SK-N-SH (cell line): ENCODE measurements around the gene MYO3A. TPM values are rescaled to one million over a fixed set of nuclear protein-coding genes. Genes with fewer than 3 reads are reported as not detected.

ENCODE experiments used
- CTCF ChIA-PET: fragments of 300-600, 350-600 bp; formaldehyde crosslinking; extraction: SDS; loops from one replicate; lab custom pipeline; 2021; lab: Yijun Ruan, JAX
- POLR2A ChIA-PET: fragments of 350-600 bp; sonication (Branson Sonifier 250); formaldehyde crosslinking; extraction: SDS; loops from one replicate; lab custom pipeline; 2020; ENCODE audit warnings: antibody characterized with exemption, inconsistent platforms; lab: Yijun Ruan, JAX
- DNase-seq: peaks from one replicate; pipeline ENCODE4 v3.0.0; 2012
- H2AFZ ChIP-seq: fragments of 200-600 bp; sonication (generic); 2 replicates; pipeline ENCODE4 v1.8.1; 2016; ENCODE audit warnings: antibody characterized with exemption, mild to moderate bottlenecking, low read depth
- H3F3A ChIP-seq: fragments of 200-600 bp; sonication (generic); replicated peaks from 2 replicates; pipeline ENCODE3; 2016; ENCODE audit warnings: antibody characterized with exemption, mild to moderate bottlenecking; ENCODE audit not compliant: insufficient read depth
- H3K27ac ChIP-seq, 2 experiments: fragments of 200-500 bp in 1 of 2; fragments of 200-600 bp in 1 of 2; sonication (Bioruptor generic) in 1 of 2; sonication (generic), shearing (Covaris generic) in 1 of 2; 2 replicates each; pipeline versions ENCODE4 v1.5.1 to v1.6.1; 2014 to 2016; ENCODE audit warnings: low read depth in 2 of 2, inconsistent platforms in 1 of 2, low read length in 1 of 2, mild to moderate bottlenecking in 1 of 2, mixed read lengths in 1 of 2
- H3K27me3 ChIP-seq: fragments of 200-600 bp; sonication (generic), shearing (Covaris generic); 2 replicates; pipeline ENCODE4 v1.6.1; 2016; ENCODE audit warnings: mixed run types; ENCODE audit not compliant: insufficient read depth
- H3K36me3 ChIP-seq, 2 experiments: fragments of 200-500 bp in 1 of 2; fragments of 200-600 bp in 1 of 2; sonication (Bioruptor generic) in 1 of 2; sonication (generic) in 1 of 2; replicated peaks in 1 of 2; 2 replicates each; pipeline versions ENCODE3 to v1.5.1; 2014 to 2016; ENCODE audit warnings: low read length in 1 of 2, mild to moderate bottlenecking in 1 of 2; ENCODE audit not compliant: insufficient read depth in 2 of 2, control insufficient read depth in 1 of 2
- H3K4me1 ChIP-seq, 2 experiments: fragments of 200-500 bp in 1 of 2; fragments of 200-600 bp in 1 of 2; sonication (Bioruptor generic) in 1 of 2; sonication (generic), shearing (Covaris generic) in 1 of 2; 2 replicates each; pipeline versions ENCODE4 v1.5.1 to v1.6.1; 2014 to 2016; ENCODE audit warnings: low read depth in 1 of 2, low read length in 1 of 2, mixed run types in 1 of 2; ENCODE audit not compliant: insufficient read depth in 2 of 2, control insufficient read depth in 1 of 2
- H3K4me2 ChIP-seq: fragments of 200-600 bp; sonication (generic), shearing (Covaris generic); 2 replicates; pipeline ENCODE4 v1.6.1; 2017; ENCODE audit warnings: mixed run types
- H3K4me3 ChIP-seq, 2 experiments: fragments of 200-500 bp in 1 of 2; fragments of 200-600 bp in 1 of 2; sonication (Bioruptor generic) in 1 of 2; sonication (generic), shearing (Covaris generic) in 1 of 2; 2 replicates each; pipeline versions ENCODE4 v1.5.1 to v1.8.1; 2014 to 2016; ENCODE audit warnings: low read depth in 2 of 2, inconsistent platforms in 1 of 2, low read length in 1 of 2, mild to moderate bottlenecking in 1 of 2, mixed read lengths in 1 of 2, moderate library complexity in 1 of 2
- H3K79me2 ChIP-seq: fragments of 200-600 bp; sonication (generic); 2 replicates; pipeline ENCODE4 v1.8.1; 2017; ENCODE audit warnings: mild to moderate bottlenecking; ENCODE audit not compliant: insufficient read depth
- H3K9ac ChIP-seq: fragments of 200-600 bp; sonication (generic); 2 replicates; pipeline ENCODE4 v1.6.1; 2017; ENCODE audit warnings: mixed run types
- H3K9me2 ChIP-seq: fragments of 200-600 bp; sonication (generic); 2 replicates; pipeline ENCODE4 v1.6.1; 2017; ENCODE audit warnings: mixed run types
- H3K9me3 ChIP-seq: fragments of 200-600 bp; sonication (generic); 2 replicates; pipeline ENCODE4 v1.6.1; 2017; ENCODE audit warnings: mixed run types, mild to moderate bottlenecking, moderate library complexity
- H4K20me1 ChIP-seq: fragments of 200-600 bp; sonication (generic); 2 replicates; pipeline ENCODE4 v1.6.1; 2017; ENCODE audit warnings: mild to moderate bottlenecking, mixed run types; ENCODE audit not compliant: insufficient read depth
- EZH2phosphoT487 ChIP-seq: fragments of 200-600 bp; sonication (generic); IDR thresholded peaks from 2 replicates; pipeline ENCODE4 v1.6.1; 2017; ENCODE audit warnings: low read depth, mixed run types, mild to moderate bottlenecking, antibody characterized with exemption, moderate library complexity, borderline replicate concordance
- FOXJ3 ChIP-seq: sonication (generic); formaldehyde crosslinking; IDR thresholded peaks from 2 replicates; pipeline ENCODE4 v1.5.1; 2020; ENCODE audit warnings: mild to moderate bottlenecking, missing genetic modification reagents
- GABPA ChIP-seq: IDR thresholded peaks from 2 replicates; pipeline ENCODE4 v1.4.0; 2012; ENCODE audit warnings: low read depth, mild to moderate bottlenecking
- GATA2 ChIP-seq: sonication (generic); formaldehyde crosslinking; IDR thresholded peaks from 2 replicates; pipeline ENCODE4 v1.5.0; 2020; ENCODE audit warnings: mild to moderate bottlenecking, missing genetic modification reagents
- NRF1 ChIP-seq: IDR thresholded peaks from 2 replicates; pipeline ENCODE4 v1.6.1; 2012; ENCODE audit warnings: low read depth, mild to moderate bottlenecking, low read length
- POLR2AphosphoS5 ChIP-seq: IDR thresholded peaks from 2 replicates; pipeline ENCODE4 v1.6.1; 2012; ENCODE audit warnings: low read depth, low read length
- RAD21 ChIP-seq: IDR thresholded peaks from 2 replicates; pipeline ENCODE4 v1.6.1; 2012; ENCODE audit warnings: mild to moderate bottlenecking, low read length
- RXRA ChIP-seq: IDR thresholded peaks from 2 replicates; pipeline ENCODE4 v1.4.0; 2012; ENCODE audit warnings: low read depth, mild to moderate bottlenecking, borderline replicate concordance
- SIN3A ChIP-seq: IDR thresholded peaks from 2 replicates; pipeline ENCODE4 v1.6.1; 2012; ENCODE audit warnings: low read depth, mild to moderate bottlenecking, low read length, moderate library complexity, borderline replicate concordance
- TCF12 ChIP-seq: IDR thresholded peaks from 2 replicates; pipeline ENCODE4 v1.4.0; 2012
- WGBS: methylation state at CpG from one replicate; pipeline ENCODE4 v1.1.6; 2017; ENCODE audit warnings: low lambda C conversion rate; 5-methylcytosine and 5-hydroxymethylcytosine counted together
- polyA plus RNA-seq, 3 experiments: library from polyadenylated mRNA; depleted of rRNA; stranded (reverse); fragments of >200 nt; gene quantifications; 2 replicates each; pipeline ENCODE4 v1.2.3, GENCODE V29; 2012
- TF ChIP-seq, protein P1 (sequence below): IDR thresholded peaks from 2 replicates; pipeline ENCODE4; 2012
- TF ChIP-seq, protein P2 (sequence below): fragments of 150-350 bp; IDR thresholded peaks from 2 replicates; pipeline ENCODE4 v1.6.1; 2017; ENCODE audit warnings: antibody characterized with exemption, low read length, low read depth, borderline replicate concordance
- TF ChIP-seq, protein P3 (sequence below): IDR thresholded peaks from 2 replicates; pipeline ENCODE4 v1.4.0; 2012; ENCODE audit warnings: low read depth, borderline replicate concordance
- TF ChIP-seq, protein P4 (sequence below): fragments of 200-600 bp; sonication (generic); IDR thresholded peaks from 2 replicates; pipeline ENCODE4 v1.6.1; 2017; ENCODE audit warnings: antibody characterized with exemption, mild to moderate bottlenecking, moderate library complexity

MYO3A gene
- polyA plus RNA-seq, 1 of the 3 experiments (the other 2 are of a cell fraction) = not detected

DNA sequence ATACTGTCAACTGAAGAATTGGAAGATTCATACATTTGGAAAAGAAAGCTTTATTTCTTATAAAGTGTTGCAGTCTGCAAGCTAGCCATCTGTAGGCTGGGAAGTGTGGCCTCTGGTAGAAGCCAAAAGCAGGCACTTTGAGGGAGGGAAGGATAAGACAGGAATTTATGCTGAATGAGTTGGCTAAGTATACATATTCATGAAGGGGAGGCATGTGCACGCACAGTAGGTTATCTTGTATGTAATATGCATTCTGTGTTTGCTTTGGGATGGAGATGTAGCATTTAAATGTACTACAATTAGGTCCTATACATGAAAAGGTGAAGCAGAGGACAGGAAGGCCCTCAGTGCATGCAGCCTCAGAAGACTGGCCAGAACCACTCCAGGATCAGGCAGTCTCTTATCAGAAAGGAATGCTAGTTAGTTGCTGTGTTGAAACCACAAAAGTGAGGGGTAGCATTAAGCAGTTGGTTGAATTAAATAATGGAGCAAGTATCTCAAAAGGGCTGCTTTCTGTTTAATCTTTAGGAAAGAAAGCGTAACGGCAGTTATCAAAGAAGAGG is 40.9 kb downstream of the MYO3A start:
- WGBS = 14% methylated on average over 3 of the region's 3 CpGs
- CTCF ChIA-PET = no interaction called here

DNA sequence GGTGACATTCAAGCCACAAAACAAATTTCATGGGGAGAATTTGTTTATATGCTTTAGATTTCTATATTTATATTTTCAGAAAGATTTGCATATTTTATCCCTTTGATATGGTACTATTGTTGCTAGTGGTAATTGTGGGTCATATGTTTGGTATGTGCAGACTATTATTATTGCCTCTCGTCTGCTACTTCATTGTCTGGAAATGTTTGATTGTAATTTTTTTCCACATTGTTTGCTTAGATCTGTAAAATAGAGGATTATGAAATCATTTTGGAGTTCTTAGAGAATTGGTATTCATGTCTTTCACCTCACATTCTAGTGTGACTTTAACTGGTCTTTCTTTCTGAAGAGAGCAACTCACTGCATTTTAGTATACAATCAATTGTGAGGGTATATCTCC is 44.7 kb downstream of the MYO3A start:
- no peak for DNase-seq
- Histone ChIP-seq H3K9ac (no peak overlapping the region), H3F3A (no peaks in the 10 kb centered on the region), H3K9me2 (no peaks in the 10 kb centered on the region), H4K20me1 (no peaks in the 10 kb centered on the region), H3K9me3 (no peaks in the 10 kb centered on the region), H2AFZ (no peak overlapping the region), H3K27me3 (no peaks in the 10 kb centered on the region), H3K4me1 (no peaks in the 10 kb centered on the region), H3K79me2 (no peaks in the 10 kb centered on the region), H3K27ac (no peak overlapping the region), H3K36me3 (no peaks in the 10 kb centered on the region), H3K4me2 (no peak overlapping the region), H3K4me3 (no peak overlapping the region)
- CTCF ChIA-PET = no interaction called here
- TF ChIP-seq POLR2AphosphoS5 (no peak), GATA2 (CRISPR knock-in tag) (no peak), RAD21 (no peak), SIN3A (no peak), RXRA (no peak), GABPA (no peak), EZH2phosphoT487 (no peak), TCF12 (no peak)
- TF ChIP-seq, protein P1, sequence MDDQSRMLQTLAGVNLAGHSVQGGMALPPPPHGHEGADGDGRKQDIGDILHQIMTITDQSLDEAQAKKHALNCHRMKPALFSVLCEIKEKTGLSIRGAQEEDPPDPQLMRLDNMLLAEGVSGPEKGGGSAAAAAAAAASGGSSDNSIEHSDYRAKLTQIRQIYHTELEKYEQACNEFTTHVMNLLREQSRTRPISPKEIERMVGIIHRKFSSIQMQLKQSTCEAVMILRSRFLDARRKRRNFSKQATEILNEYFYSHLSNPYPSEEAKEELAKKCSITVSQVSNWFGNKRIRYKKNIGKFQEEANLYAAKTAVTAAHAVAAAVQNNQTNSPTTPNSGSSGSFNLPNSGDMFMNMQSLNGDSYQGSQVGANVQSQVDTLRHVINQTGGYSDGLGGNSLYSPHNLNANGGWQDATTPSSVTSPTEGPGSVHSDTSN = no peak
- TF ChIP-seq, protein P2, sequence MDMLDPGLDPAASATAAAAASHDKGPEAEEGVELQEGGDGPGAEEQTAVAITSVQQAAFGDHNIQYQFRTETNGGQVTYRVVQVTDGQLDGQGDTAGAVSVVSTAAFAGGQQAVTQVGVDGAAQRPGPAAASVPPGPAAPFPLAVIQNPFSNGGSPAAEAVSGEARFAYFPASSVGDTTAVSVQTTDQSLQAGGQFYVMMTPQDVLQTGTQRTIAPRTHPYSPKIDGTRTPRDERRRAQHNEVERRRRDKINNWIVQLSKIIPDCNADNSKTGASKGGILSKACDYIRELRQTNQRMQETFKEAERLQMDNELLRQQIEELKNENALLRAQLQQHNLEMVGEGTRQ = no peak
- TF ChIP-seq, protein P3, sequence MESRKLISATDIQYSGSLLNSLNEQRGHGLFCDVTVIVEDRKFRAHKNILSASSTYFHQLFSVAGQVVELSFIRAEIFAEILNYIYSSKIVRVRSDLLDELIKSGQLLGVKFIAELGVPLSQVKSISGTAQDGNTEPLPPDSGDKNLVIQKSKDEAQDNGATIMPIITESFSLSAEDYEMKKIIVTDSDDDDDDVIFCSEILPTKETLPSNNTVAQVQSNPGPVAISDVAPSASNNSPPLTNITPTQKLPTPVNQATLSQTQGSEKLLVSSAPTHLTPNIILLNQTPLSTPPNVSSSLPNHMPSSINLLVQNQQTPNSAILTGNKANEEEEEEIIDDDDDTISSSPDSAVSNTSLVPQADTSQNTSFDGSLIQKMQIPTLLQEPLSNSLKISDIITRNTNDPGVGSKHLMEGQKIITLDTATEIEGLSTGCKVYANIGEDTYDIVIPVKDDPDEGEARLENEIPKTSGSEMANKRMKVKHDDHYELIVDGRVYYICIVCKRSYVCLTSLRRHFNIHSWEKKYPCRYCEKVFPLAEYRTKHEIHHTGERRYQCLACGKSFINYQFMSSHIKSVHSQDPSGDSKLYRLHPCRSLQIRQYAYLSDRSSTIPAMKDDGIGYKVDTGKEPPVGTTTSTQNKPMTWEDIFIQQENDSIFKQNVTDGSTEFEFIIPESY = no peak
- 0% methylated on average over 1 of the region's 1 CpG for WGBS
- POLR2A ChIA-PET = no interaction called here

More for the DNA sequence above, 40.9 kb downstream of the MYO3A start:
- Histone ChIP-seq H3F3A (no peaks in the 10 kb centered on the region), H3K4me3 (no peak overlapping the region), H3K9me3 (no peaks in the 10 kb centered on the region), H4K20me1 (no peaks in the 10 kb centered on the region), H3K36me3 (no peaks in the 10 kb centered on the region), H3K79me2 (no peaks in the 10 kb centered on the region), H3K27me3 (no peaks in the 10 kb centered on the region), H3K4me1 (no peaks in the 10 kb centered on the region), H3K27ac (no peak overlapping the region), H3K4me2 (no peak overlapping the region), H2AFZ (no peak overlapping the region), H3K9ac (no peak overlapping the region), H3K9me2 (no peaks in the 10 kb centered on the region)
- POLR2A ChIA-PET = no interaction called here
- DNase-seq = no peak
- no peak for TF ChIP-seq NRF1
- no peak for TF ChIP-seq RAD21
- TF ChIP-seq, protein P4, sequence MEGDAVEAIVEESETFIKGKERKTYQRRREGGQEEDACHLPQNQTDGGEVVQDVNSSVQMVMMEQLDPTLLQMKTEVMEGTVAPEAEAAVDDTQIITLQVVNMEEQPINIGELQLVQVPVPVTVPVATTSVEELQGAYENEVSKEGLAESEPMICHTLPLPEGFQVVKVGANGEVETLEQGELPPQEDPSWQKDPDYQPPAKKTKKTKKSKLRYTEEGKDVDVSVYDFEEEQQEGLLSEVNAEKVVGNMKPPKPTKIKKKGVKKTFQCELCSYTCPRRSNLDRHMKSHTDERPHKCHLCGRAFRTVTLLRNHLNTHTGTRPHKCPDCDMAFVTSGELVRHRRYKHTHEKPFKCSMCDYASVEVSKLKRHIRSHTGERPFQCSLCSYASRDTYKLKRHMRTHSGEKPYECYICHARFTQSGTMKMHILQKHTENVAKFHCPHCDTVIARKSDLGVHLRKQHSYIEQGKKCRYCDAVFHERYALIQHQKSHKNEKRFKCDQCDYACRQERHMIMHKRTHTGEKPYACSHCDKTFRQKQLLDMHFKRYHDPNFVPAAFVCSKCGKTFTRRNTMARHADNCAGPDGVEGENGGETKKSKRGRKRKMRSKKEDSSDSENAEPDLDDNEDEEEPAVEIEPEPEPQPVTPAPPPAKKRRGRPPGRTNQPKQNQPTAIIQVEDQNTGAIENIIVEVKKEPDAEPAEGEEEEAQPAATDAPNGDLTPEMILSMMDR = no peak
- no peak for TF ChIP-seq FOXJ3 (CRISPR knock-in tag)
